Measurements from ENCODE around the gene CSRNP2.

CSRNP2 gene

GRCh38 chr12:51028126-51028812, 55.1 kb downstream of the CSRNP2 start:
- TF ChIP-seq CTCF (IDR thresholded peaks at IDR 0.05; ENCODE audit: insufficient read depth, low read depth, low read length, missing control alignments) = peak; percentile 27
- peak; percentile 56 for DNase-seq (ENCODE audit: low read depth)
- H3K4me3 ChIP-seq (ENCODE audit: low read depth, low read length) = no peak overlapping the region

- no peak for TF ChIP-seq CTCF (IDR thresholded peaks at IDR 0.05; ENCODE audit: insufficient read depth, low read depth, low read length, missing control alignments)
- H3K4me3 ChIP-seq (ENCODE audit: low read depth, low read length) = no peak overlapping the region
- DNase-seq (ENCODE audit: low read depth) = no peak
Observed at GRCh38 chr12:51027342-51027835, 56.0 kb downstream of the CSRNP2 start.

GRCh38 chr12:51025836-51026638, 57.4 kb downstream of the CSRNP2 start, which contains the start of gene SLC11A2:
Gene SLC11A2, minus strand, starts transcription at chr12:51026384. Its CDS starts 15,656 bp downstream, at chr12:51010728.
- peak; percentile 96 for DNase-seq (ENCODE audit: low read depth)
- peak within 1 kb of the TSS; percentile 88 for H3K4me3 ChIP-seq (ENCODE audit: low read depth, low read length)
- no peak for TF ChIP-seq CTCF (IDR thresholded peaks at IDR 0.05; ENCODE audit: insufficient read depth, low read depth, low read length, missing control alignments)

GRCh38 chr12:51025338-51025835, 58.0 kb downstream of the CSRNP2 start:
- H3K4me3 ChIP-seq (ENCODE audit: low read depth, low read length) = peak overlapping the region; percentile 88
- DNase-seq (ENCODE audit: low read depth) = no peak
- TF ChIP-seq CTCF (IDR thresholded peaks at IDR 0.05; ENCODE audit: insufficient read depth, low read depth, low read length, missing control alignments) = no peak

- DNase-seq (ENCODE audit: low read depth) = no peak
- H3K4me3 ChIP-seq (ENCODE audit: low read depth, low read length) = peak overlapping the region; percentile 88
- no peak for TF ChIP-seq CTCF (IDR thresholded peaks at IDR 0.05; ENCODE audit: insufficient read depth, low read depth, low read length, missing control alignments)
Observed at GRCh38 chr12:51023625-51024382, 59.6 kb downstream of the CSRNP2 start.

- no peak for DNase-seq (ENCODE audit: low read depth)
- TF ChIP-seq CTCF (IDR thresholded peaks at IDR 0.05; ENCODE audit: insufficient read depth, low read depth, low read length, missing control alignments) = no peak
- no peak overlapping the region for H3K4me3 ChIP-seq (ENCODE audit: low read depth, low read length)
Observed at GRCh38 chr12:51021694-51022093, 61.7 kb downstream of the CSRNP2 start.

Measured in GM12865 (cell line).